Fibroblast of skin of left biceps (primary cell): ENCODE measurements around the gene TRIM27.
"Not testable (repeated sequence)": the region's sequence is repeated elsewhere in the genome, so short reads cannot be mapped to it uniquely, and the experiment has no call there.

Experiments
- DNase-seq, 2 experiments: peaks; one replicate each; pipeline ENCODE4 v3.0.0-alpha.2; 2013; ENCODE audit warnings: low read depth in 2 of 2

TRIM27 gene

GRCh38 chr6:28896505-28897368, 27.0 kb downstream of the TRIM27 start:
- DNase-seq, result no peak

DNA sequence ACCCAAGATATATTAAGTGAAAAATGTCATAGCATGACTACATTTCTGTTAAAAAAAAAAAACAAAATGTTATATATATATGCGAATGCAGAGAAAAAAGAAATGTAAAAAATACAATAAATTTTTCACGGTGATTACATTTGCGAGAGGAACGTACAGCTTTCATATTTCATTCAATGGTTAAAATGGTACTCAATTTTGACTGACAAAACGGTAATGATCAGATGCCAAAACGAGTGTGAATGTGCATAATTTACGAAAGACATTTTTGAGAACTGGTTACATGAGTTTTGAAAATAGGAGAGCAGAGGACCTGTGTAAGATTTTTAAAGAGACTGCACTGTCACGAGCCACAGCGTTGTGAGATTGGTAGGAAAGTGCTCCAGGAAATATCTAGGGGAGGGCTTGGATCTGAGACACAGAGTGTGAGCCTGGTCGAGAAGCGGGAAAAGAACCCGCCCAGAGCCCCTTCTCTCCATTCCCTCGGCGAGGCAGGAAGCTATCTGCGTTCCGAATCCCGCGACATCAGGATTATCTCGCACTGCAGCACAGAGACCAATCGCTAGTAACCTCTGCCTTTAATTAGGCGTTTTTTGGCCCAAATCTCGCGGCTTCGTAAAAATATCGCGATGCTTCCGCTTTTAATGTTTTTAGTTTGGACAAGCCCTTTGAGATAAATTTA, 28.5 kb downstream of the TRIM27 start:
- peak; percentile 93 to 94 for DNase-seq

DNA sequence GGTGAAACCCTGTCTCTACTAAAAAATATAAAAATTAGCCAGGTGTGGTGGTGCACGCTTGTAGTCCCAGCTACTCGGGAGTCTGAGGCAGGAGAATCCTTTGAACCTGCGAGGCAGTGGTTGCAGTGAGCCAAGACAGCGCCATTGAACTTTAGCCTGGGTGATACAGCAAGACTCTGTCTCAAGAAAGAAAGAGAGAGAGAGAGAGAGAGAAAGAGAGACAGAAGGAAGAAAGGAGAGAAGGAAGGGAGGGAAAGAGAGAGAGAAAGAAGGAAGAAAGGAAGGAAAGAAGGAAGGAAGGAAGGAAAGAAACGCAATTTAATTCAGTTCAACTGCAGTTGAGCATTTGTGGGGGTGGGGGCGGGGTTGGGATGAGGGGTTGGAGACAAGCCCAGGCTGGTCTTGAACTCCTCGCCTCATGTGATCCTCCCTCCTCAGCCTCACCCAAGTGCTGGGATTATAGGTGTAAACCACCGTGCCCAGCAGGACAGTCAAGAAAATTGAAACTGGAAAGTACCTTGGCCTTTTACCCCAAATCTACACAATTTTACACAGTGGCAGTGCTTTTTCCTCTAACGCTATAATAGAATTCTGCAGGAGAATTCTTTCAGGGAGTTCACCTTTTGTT, 30.5 kb downstream of the TRIM27 start:
- no peak for DNase-seq

DNA sequence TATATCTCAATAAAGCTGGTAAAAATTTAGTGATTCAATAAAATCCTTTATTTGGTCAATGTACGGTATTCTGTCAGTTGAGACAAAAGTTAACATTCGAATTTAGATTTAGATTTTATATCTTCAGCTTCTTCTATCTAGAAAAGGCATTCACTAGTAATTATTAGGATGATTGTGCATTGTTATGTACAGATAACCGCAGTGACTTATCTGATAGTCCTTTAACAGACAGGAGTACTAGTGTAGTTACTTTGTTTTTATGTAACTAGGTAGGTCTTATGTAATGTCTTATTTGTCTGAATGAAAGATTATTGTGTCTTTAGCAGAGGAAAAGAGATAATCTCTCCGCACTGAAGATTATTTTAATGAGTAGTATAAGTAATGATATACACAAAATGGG, 31.3 kb downstream of the TRIM27 start:
- DNase-seq, result no peak

- no peak for DNase-seq
These were observed 35.8 kb downstream of the TRIM27 start for GRCh38 chr6:28887796-28888496.

GRCh38 chr6:28886079-28886439, 37.7 kb downstream of the TRIM27 start:
- no peak for DNase-seq

GRCh38 chr6:28884423-28885131, 39.2 kb downstream of the TRIM27 start:
- no peak for DNase-seq

GRCh38 chr6:28880894-28881780, 42.6 kb downstream of the TRIM27 start:
- peak in 1 of 2 experiments; percentile 42 for DNase-seq

DNA sequence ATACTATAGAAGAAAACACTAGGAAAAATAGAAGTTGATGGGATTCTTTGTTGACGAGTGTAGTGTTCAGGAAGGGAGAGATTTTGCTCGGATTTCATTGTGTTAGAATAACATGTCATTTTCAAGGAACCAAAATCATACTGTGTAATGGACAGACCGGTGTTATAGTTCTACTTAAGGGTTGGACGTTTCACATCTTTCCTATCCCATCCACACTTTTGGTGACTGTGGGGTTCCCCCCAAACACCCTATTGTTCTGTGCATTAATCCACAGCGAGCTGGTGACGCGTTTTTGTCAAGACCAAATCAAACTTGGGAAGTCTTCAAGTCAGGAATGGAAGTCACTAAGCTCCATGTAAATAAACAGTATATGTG, 43.3 kb downstream of the TRIM27 start:
- no peak for DNase-seq

GRCh38 chr6:28876710-28877109, 47.1 kb downstream of the TRIM27 start:
- no peak for DNase-seq

DNA sequence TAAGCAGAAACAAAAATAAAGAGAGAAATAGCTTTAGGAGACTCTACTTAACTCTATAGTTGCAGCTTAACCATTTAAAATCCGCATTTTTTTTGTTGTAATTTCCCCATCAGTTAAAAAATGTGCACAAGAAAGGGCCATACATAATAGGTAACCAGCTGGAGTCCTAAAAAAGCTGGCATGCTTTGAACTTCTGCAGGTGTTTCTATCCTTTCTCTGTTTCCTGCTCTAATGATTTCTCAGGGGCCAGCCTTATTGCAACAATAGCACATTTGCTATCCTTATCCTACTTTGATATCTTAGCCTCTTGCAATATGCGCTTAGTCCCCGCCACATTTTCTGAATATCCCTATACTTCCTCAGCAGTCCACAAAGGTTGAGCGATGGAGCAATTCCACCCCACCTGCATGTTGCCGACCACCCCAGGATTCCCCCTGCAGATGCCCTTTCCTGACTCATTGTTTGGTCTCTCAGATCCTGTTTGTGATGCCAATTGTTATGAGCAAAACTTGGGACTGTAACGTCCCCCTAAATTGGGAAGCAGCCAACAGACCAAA, 48.5 kb downstream of the TRIM27 start:
- no peak for DNase-seq

- not testable (repeated sequence) for DNase-seq
These were observed 51.5 kb downstream of the TRIM27 start for GRCh38 chr6:28872157-28872817.

- no peak for DNase-seq
These were observed 52.2 kb downstream of the TRIM27 start for GRCh38 chr6:28871335-28872156.

GRCh38 chr6:28868873-28869272, 54.9 kb downstream of the TRIM27 start:
- no peak for DNase-seq

DNA sequence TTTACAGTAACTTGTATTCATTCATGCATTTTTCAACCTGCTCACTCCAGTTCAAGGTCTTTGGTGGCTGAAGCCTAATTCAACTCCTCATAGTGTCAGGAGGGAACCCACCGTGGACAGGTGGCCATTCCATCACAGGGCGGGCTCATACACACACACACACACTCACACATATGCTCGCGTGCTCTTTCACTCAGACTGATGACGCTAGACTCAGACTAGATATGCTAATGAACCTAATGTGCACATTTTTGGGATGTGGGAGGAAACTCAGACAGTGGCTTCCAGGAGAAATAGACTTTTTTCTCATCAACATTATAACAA, 56.7 kb downstream of the TRIM27 start:
- no peak for DNase-seq

DNA sequence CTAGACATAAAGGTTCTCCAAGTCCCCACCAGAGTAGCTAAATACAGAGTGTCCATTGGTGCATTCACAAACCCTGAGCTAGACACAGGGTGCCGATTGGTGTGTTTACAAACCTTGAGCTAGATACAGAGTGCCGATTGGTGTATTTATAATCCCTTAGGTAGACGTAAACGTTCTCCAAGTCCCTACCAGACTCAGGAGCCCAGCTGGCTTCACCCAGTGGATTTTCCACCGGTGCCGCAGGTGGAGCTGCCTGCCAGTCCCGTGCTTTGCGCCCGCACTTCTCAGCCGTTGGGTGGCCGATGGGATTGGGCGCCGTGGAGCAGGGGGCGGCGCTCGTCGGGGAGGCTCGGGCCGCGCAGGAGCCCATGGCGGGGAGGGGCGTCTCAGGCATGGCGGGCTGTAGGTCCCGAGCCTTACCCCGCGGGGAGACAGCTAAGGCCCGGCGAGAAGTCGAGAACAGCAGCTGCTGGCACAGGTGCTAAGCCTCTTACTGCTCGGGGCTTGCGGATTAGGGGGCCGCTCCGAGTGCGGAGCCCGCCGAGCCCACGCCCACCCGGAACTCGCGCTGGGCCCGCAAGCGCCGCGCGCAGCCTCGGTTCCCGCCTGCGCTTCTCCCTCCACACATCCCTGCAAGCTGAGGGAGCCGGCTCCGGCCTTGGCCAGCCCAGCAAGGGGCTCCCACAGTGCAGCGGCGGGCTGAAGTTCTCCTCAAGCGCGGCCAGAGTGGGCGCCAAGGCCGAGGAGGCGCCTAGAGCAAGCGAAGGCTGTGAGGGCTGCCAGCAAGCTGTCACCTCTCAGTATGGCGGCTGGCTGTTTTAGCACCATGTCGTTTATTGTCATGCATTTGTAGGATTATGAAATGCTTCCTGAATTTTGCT, 57.3 kb downstream of the TRIM27 start:
- DNase-seq, result peak in 1 of 2 experiments; percentile 12

DNA sequence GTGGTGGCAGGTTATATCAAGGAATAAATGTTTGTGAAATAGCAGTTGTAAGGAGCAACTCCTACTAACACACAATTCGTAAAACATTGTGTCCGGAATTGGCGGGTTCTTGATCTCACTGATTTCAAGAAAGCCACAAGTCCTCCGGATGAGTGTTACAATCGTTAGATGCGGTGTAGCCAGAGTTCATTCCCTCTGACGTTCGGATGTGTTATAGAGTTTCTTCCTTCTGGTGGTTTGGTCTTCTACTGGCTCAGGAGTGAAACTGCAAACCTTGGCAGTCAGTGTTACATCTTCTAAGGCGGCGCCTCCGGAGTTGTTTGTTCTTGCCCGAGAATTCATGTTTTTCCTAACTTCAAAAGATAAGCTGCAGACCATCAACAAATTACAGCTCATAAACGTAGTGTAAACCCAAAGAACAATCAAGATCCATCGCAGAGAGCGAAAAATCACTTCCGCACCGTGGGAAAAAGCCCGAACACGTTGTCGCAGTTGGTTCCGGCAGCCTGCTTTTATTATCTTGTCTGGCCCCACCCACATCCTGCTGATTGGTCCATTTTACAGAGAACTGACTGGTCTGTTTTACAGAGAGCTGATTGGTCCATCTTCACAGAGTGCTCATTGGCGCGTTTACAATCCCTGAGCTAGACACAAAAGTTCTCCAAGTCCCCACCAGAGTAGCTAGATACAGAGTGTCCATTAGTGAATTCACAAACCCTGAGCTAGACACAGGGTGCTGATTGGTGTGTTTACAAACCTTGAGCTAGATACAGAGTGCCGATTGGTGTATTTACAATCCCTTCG, 58.2 kb downstream of the TRIM27 start:
- DNase-seq, result no peak
